ENCODE results near the gene MLIP.

Gene MLIP

DNA sequence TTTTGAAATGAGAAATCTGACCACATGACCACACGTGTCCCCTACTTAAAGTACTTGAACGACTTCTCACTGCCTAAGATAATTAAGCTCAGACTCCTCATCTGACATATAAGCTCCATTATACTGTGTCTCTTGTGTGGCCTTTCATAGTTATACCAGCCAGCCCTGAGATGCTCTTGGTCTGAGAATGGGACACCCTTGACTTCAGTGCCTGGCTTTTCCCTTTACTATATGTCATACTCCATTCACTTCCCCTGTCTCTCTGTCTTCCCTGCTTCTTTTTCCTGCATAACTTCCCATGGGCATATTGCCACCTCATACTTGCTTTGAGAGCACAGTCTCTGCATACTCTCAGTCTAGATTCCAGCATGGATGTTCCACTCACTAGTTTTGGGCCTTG is 143.6 kb downstream of the MLIP start:
- TF ChIP-seq CTCF (IDR thresholded peaks at IDR 0.05; ENCODE audit: insufficient read depth, low read length): no peak
- Histone ChIP-seq H3K27ac (replicated peaks) (no peak overlapping the region), H3K4me3 (replicated peaks; ENCODE audit: insufficient read depth, low read length) (no peak overlapping the region), H3K27me3 (ENCODE audit: insufficient read depth, poor library complexity, severe bottlenecking) (no peaks in the 10 kb centered on the region)
- DNase-seq (ENCODE audit: low read depth in 1 of 2, low spot score in 1 of 2): no peak

GRCh38 chr6:54255886-54256285 is 144.6 kb downstream of the MLIP start:
- no peak overlapping the region for H3K27ac ChIP-seq (replicated peaks)
- no peak for TF ChIP-seq GABPA (IDR thresholded peaks at IDR 0.05; ENCODE audit: low read depth)
- no peak for TF ChIP-seq SPI1 (IDR thresholded peaks at IDR 0.05; ENCODE audit: borderline replicate concordance, low read depth)
- no peak for DNase-seq (ENCODE audit: low read depth in 1 of 2, low spot score in 1 of 2)
- H3K27me3 ChIP-seq (ENCODE audit: insufficient read depth, poor library complexity, severe bottlenecking): no peaks in the 10 kb centered on the region
- H3K4me3 ChIP-seq (replicated peaks; ENCODE audit: insufficient read depth, low read length): no peak overlapping the region

DNA sequence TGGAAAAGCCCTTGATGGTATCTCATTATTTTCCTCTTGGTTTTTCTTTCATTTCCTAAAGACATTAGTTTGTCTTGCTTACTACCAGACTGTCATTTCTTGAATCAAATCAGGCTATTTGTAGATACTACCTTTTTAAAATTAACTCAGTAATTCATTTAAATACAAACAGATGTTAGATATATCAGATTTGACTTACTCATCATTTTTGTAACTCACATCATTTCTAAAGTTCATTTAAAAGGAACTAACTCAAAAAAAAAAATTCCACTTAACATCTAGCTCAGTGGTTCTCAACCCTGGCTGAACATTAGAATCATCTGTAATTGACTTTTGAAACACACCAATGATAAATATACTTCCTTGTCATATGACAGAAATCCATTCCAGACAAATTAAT is 148.8 kb downstream of the MLIP start:
- Histone ChIP-seq H3K27me3 (ENCODE audit: insufficient read depth, poor library complexity, severe bottlenecking) (peaks cover 2% of the 10 kb centered on the region), H3K27ac (replicated peaks) (no peak overlapping the region), H3K4me3 (replicated peaks; ENCODE audit: insufficient read depth, low read length) (no peak overlapping the region)
- DNase-seq (ENCODE audit: low read depth in 1 of 2, low spot score in 1 of 2): no peak
- TF ChIP-seq CTCF (IDR thresholded peaks at IDR 0.05; ENCODE audit: insufficient read depth, low read length) (no peak), SPI1 (IDR thresholded peaks at IDR 0.05; ENCODE audit: borderline replicate concordance, low read depth) (no peak), GABPA (IDR thresholded peaks at IDR 0.05; ENCODE audit: low read depth) (no peak), POLR2AphosphoS5 (IDR thresholded peaks at IDR 0.05; ENCODE audit: low read depth) (no peak)
- TF ChIP-seq, protein P1, sequence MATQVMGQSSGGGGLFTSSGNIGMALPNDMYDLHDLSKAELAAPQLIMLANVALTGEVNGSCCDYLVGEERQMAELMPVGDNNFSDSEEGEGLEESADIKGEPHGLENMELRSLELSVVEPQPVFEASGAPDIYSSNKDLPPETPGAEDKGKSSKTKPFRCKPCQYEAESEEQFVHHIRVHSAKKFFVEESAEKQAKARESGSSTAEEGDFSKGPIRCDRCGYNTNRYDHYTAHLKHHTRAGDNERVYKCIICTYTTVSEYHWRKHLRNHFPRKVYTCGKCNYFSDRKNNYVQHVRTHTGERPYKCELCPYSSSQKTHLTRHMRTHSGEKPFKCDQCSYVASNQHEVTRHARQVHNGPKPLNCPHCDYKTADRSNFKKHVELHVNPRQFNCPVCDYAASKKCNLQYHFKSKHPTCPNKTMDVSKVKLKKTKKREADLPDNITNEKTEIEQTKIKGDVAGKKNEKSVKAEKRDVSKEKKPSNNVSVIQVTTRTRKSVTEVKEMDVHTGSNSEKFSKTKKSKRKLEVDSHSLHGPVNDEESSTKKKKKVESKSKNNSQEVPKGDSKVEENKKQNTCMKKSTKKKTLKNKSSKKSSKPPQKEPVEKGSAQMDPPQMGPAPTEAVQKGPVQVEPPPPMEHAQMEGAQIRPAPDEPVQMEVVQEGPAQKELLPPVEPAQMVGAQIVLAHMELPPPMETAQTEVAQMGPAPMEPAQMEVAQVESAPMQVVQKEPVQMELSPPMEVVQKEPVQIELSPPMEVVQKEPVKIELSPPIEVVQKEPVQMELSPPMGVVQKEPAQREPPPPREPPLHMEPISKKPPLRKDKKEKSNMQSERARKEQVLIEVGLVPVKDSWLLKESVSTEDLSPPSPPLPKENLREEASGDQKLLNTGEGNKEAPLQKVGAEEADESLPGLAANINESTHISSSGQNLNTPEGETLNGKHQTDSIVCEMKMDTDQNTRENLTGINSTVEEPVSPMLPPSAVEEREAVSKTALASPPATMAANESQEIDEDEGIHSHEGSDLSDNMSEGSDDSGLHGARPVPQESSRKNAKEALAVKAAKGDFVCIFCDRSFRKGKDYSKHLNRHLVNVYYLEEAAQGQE (IDR thresholded peaks at IDR 0.05; ENCODE audit: insufficient replicate concordance, low read depth): no peak

GRCh38 chr6:54262499-54262898 is 151.3 kb downstream of the MLIP start:
- Histone ChIP-seq H3K27ac (replicated peaks) (no peak overlapping the region), H3K27me3 (ENCODE audit: insufficient read depth, poor library complexity, severe bottlenecking) (peaks cover 3% of the 10 kb centered on the region), H3K4me3 (replicated peaks; ENCODE audit: insufficient read depth, low read length) (no peak overlapping the region)
- DNase-seq (ENCODE audit: low read depth in 1 of 2, low spot score in 1 of 2): no peak
- TF ChIP-seq SPI1 (IDR thresholded peaks at IDR 0.05; ENCODE audit: borderline replicate concordance, low read depth): no peak
- no peak for TF ChIP-seq GABPA (IDR thresholded peaks at IDR 0.05; ENCODE audit: low read depth)
- no peak for TF ChIP-seq CTCF (IDR thresholded peaks at IDR 0.05; ENCODE audit: insufficient read depth, low read length)
- TF ChIP-seq, protein P1 (IDR thresholded peaks at IDR 0.05; ENCODE audit: insufficient replicate concordance, low read depth): no peak
- TF ChIP-seq POLR2AphosphoS5 (IDR thresholded peaks at IDR 0.05; ENCODE audit: low read depth): no peak
